ENCODE data around the gene CKM.
"Not testable (repeated sequence)": the region's sequence is repeated elsewhere in the genome, so short reads cannot be mapped to it uniquely, and the experiment has no call there.

The CKM gene

DNA sequence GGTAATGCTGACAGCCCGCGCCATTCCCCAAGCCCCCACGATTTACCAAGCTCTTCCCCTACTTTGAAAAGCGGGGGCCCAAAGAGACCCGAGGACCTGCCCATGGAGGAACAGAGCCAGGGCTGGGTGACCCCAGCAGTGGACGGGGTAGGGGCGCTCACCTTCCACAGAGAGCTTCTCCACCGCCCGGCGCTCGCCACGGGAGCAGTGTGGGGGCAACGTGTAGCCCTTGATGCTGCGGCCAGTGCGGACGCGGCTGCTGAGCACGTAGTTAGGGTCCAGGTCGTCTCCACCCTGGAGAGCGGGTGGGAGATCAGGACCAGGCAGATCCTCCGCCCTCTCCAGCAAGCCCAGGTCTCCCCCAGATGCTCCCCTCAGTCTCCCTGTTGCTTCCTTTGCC is 7.4 kb downstream of the CKM start:
- DNase-seq = no peak

DNA sequence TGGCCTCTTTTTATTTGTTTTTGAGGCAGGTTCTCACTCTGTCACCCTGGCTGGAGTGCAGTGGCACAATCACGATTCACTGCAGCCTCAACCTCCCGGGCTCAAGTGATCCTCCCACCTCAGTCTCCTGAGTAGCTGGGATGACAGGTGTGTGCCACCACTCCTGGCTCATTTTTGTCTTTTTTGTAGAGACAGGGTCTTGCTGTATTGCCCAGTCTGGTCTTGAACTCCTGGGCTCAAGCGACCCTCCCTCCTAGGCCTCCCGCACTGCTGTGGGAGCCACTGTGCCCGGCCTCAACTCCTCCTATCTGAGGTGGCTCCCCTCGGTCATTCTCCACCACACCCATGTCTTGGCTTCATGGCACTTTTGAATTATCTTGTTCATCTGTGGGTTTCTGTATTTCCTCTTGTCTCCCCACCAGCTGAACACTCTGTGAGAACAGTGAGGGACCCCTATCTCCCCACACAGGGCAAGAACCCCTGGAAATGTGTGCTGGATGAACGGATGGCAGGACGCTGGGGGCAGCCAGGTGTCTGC is 7.9 kb downstream of the CKM start:
- no peak for DNase-seq

DNA sequence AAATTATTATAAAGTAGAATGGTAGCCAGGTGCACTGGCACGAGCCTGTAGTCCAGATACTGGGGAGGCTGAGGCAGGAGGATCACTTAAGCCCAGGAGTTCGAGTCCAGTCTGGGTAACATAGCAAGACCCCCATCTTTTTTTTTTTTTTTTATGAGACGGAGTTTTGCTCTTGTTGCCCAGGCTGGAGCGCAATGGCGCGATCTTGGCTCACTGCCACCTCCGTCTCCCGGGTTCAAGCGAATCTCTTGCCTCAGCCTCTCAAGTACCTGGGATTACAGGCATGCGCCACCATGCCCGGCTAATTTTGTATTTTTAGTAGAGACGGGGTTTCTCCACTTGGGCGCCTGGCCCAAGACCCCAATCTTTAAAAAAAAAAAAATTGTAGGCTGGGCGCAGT is 10.4 kb downstream of the CKM start:
- not testable (repeated sequence) for DNase-seq

DNA sequence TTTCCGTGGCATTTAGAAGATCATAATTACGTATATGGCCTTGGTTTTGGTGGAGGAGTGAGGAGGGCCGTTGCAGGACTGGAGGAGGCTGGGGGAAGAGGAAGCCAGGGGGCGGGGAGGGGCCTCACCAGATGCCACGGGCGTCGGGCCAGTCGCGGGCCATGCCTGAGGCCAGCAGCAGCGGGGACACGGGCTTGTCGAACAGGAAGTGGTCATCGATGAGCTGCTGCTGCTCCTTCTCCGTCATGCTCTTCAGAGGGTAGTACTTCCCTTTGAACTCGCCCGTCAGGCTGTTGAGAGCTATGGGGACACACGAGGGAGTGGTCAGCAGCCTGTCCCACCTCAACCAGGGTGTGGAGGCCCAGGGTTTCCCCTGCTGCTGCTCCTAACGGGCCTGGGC is 11.1 kb downstream of the CKM start:
- peak in 1 of 2 donors; percentile 46 for DNase-seq

DNA sequence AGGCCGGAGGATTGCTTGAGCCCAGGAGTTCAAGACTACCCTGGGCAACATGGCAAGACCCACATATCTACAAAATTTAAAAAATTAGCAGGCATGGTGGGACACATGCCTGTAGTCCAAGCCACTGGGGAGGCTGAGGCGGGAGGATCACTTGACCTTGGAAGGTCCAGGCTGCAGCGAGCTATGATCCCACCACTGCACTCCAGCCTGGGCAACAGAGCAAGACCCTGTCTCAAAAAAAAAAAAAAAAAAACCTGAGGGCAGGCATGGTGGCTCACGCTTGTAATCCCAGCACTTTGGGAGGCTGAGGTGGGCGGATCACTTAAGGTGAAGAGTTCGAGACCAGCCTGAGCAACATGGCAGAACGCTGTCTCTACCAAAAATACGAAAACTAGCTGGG is 13.4 kb downstream of the CKM start:
- not testable (repeated sequence) for DNase-seq

DNA sequence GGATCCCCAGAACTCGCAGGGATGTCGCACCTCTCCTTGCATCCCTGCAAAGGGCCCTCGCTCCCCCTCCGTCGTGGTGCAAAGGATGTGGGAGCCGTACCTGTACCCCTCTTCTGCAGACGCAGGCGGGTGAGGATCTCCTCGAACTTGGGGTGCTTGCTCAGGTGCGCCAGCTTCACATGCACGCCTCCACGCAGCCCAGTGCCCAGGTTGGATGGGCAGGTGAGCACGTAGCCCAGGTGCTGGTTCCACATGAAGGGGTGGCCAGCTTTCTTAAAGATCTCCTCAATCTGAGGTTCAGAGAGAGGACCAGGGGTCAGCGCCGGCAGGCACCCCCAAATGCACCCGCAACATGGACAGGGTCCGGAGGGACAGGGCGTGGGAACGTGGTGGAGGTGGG is 15.3 kb downstream of the CKM start:
- DNase-seq = no peak

DNA sequence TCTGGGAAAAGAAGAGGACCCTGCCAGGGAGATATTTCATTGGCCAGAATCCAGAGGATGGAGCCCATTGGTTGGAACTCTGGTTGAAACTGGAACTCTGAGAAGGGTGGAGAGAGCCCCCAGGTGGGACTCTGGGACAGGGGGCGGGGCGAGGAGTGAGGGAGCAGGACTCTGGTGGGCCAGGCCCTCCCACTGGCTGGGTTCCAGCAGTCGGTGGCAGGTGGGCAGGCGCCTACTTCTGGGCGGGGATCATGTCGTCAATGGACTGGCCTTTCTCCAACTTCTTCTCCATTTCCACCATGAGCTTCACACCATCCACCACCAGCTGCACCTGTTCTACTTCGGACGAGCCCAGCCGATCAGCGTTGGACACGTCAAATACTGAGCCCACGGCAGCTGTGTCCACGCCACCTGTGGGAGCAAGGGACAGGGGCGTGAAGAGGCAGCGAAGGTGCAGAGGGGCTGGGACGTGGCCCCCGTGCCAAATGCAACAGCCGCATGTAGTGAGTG is 16.1 kb downstream of the CKM start:
- no peak for DNase-seq

DNA sequence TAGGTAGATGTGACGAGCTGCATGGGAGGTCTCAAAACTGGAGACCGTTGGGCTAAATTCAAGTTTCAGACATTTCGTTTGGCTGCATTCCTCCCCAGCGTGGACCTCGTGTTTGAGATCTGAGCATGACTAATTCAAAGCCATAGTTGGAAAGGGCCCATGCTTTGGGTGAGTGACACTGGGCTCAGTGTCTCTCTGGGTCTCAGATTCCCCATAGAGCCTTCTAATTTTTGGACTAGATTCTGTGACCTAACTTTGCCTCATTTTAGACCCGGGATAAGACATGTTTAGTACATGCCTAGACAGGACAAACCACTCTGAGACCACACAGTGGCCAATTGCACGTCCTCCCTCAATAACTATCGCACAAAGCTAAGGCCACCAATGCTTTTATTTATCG is 16.6 kb downstream of the CKM start:
- no peak for DNase-seq

DNA sequence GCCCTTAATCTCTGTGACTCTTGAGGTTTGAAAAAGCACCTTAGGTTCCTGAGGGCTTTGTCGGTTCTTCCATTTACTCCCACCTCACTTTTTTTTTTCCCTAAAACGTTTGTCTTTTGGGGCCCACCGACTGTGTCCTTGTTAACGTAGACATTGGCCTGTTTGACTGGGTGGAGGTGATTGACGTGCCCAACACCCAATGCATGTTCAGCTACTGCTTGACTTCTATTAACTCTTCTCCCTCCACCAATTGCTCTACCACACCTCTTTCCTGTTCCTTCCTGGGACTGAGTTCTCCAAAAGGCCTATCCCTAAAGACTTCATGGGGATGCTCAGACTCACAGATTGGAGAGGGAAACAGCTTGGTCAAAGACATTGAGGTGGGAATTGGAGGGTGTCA is 17.3 kb downstream of the CKM start:
- DNase-seq = no peak

DNA sequence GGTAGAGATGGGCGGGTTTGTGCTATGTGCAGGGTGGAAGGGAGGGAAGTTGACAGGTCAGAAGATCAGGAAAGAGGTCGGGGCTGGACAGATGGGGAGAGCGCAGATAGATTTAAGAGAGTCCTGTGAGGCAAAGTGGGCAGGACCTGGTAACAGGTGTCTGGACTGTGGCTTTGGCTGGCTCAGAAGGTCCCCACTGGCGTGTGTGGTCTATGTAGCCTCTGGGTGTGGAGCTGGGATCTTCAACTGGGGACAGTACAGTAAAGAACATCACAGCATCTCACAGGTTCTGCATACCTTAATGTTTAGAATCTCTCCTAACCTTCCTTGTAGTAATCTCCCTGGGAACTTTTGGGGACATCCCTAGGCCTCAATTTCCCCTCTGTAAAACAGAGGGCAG is 17.7 kb downstream of the CKM start:
- no peak for DNase-seq

DNA sequence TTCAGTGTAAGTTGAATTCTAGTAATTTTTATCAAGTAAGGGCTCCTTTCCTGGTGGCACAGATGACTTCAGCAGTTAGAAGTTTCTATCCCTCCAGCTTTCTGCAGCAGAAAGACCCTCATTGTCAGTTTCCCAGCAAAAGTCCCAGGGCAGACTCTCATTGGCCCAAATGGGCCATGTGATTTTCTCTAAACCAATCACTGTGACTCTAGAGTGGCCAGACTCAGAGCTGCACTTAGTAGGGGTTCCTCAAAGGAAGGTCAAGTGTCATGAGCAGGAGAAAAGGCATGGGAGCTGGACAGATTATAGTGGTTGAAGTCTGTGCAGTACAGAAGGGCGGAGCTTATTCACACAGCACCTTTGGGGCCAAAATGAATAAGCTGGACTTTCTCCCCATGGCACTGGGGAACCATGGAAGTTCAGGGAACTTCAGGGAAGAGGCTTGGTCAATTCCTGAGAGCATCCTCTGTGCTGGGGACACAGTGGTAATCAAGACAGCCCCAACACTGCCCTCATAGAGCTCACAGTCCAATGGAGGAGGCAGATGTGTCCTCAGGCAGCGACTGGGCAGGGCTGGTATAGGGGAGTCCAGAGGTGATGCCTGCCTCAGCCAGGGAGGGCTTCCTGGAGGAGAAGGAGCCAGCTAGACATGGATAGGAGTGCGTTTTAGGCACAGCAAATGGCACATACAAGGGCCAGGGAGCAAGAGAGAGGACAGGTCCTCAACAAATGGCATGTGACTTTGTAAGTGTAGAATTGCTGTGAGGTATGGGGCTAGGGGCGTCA is 18.3 kb downstream of the CKM start:
- no peak for DNase-seq

DNA sequence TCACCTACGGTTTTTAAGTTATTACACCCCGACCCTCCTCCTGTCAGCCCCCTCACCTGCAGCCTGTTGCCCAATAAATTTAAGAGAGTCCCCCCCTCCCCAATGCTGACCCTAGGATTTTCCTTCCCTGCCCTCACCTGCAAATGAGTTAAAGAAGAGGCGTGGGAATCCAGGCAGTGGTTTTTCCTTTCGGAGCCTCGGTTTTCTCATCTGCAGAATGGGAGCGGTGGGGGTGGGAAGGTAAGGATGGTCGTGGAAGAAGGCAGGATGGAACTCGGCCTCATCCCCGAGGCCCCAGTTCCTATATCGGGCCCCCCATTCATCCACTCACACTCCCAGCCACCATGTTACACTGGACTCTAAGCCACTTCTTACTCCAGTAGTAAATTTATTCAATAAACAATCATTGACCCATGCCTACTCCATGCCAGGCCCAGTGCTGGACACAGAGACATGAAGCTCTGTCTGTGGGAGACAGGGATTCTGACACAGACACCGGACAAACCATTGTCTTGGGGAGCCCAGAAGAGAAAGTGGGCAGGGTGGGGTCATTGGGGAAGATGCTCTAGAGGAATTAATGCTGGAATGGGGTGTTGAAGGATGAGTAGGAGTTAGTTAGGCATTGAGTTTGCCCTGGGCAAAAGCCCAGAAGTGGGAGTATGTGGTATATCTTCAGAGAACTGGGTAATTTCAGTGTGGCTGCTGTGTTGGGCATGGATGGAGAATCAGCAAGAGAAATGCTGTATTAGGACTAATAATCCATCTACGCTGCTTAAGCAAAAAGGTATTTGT is 19.2 kb downstream of the CKM start:
- DNase-seq = no peak

DNA sequence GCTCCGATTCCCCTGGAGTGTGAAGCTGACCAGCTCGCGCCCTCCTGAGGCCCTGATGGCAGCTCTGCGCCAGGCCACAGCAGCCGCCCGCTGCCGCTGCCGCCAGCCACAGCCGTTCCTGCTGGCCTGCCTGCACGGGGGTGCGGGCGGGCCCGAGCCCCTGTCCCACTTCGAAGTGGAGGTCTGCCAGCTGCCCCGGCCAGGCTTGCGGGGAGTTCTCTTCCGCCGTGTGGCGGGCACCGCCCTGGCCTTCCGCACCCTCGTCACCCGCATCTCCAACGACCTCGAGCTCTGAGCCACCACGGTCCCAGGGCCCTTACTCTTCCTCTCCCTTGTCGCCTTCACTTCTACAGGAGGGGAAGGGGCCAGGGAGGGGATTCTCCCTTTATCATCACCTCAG is 20.3 kb downstream of the CKM start:
- DNase-seq = no peak

DNA sequence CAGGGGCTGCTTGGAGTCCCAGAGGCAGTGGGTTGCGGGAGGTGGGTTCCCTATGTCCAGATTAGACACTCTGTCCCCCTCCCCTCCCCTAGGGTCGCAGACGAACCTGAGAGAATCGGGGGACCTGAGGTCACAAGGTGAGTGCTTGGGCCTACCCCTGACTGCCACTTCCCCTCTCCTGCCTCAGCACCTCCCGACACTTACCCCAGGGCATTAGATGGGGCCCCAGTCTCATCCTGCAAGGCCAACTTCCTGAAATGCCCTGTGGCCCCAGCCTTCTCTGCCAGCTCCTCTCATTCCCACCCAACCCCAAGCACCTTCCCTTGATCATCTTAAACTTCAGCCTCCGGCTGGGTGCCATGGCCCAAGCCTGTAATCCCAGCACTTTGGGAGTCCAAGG is 23.0 kb downstream of the CKM start:
- no peak for DNase-seq

DNA sequence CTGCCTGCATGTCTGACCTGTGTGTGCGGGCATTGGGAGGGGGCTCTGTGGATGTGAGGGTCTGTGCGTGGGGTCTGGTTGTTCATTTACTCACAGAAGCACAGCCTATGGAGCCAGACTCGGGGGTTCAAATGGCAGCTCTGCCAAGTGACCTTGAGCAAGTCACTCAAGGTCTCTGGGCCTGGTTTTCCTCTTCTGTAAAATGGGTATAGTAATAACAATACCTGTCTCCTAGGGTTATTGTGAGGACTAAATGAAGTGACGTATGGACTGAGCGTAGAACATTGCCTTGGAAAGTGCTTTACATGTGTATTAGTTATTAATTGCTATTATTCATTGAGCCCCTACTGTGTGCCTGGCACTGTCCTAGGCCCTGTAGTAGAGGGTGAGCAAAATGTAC is 24.4 kb downstream of the CKM start:
- DNase-seq = no peak

DNA sequence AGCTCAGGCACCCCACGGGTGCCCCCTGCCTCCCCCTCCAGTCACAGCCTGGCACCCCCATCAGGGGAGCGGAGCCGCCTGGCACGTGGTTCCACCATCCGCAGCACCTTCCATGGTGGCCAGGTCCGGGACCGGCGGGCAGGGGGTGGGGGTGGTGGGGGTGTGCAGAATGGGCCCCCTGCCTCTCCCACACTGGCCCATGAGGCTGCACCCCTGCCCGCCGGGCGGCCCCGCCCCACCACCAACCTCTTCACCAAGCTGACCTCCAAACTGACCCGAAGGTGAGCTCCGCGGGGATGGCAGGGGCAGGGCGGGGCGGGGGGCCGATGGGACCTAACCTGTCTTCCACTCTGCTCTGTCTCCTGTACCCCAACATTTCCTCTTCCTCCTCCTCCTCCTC is 25.0 kb downstream of the CKM start:
- DNase-seq = no peak

DNA sequence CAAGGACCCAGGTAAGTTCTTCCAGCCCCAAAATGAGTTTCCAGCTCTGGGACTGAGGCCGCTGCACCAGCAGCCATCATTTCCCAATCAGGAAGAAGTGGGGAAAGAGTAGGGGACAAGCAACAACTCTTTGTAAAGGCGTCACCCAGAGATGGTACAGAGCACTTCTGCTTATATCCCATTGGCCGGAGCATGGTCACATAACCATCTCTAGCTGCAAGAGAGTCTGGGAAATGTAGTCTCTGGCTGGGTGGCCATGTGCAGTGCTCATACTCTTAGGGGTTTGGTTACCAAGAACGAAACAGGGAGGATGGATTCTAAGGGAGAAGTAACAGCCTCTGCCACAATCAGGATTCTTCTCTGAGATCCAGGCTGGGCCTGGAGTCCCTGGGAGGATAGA is 26.3 kb downstream of the CKM start:
- peak in 1 of 2 donors; percentile 38 for DNase-seq

DNA sequence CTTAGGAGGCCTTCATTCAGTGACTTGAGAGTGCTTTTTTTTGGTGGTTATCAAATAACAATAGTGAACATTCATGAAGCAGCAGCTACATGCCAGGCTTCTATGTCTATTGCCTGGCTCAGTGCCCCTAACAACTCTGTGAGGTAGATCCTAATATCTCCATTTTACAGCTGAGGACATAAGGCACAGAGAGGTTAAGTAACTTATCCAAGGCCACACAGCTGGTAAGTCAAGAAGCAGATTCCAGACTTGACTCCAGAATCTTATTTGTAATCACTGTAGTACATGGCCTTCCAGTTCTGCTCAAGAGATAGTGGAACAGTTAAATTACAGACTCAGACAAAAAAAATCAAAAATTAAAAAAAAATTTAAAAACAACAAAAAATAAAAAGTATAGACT is 26.8 kb downstream of the CKM start:
- DNase-seq = no peak

DNA sequence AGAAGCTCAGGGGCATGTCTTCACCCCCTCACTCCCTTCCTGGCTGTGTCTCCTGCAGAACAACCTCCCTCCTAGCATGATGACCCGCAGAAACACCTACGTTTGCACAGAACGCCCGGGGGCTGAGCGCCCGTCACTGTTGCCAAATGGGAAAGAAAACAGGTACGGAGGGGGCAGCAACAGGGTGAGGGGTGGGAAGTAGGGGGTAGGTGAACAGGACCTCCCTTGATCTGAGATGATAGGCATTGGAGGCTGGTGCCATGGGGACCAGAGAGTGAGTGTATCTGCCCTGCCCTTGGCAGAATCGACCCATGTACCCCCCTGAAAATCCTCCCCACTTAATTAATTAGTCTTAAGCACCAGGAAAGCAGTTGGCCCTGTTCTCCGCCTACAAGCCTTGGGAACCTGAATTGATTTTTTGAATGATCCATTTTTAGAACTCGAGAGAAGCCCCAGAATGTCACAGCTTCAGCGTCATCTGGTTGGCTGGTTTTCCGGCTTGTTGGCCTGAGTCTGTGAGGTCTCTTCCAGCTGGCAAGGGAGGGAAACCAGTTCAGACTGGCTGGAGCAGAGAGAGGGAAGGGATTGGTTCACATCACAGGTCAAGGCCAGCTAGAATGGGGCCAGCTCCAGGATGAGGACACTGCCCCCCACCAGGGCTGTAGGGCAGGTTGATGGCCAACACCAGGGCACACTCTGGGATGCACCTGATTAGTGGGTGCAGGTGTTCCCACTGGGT is 28.2 kb downstream of the CKM start:
- no peak for DNase-seq

DNA sequence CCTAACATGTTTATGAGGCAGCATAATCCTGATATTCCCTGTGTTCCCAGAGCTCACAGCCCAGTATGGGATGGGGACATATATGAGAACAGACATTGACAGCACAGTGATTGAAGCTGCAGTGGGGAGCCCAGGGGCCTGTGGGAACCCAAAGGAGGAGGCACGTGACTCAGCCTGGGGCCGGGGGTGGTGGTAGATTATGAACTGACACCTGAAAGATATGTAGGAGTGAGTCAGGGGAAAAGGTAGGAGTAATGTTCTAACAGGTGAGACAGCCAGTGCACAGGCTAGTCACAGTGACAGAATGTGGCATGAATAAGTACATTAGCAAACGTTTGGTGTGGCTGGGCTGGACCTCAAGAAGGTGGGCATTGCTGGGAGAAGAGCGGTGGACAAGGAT is 29.0 kb downstream of the CKM start:
- DNase-seq = no peak

DNA sequence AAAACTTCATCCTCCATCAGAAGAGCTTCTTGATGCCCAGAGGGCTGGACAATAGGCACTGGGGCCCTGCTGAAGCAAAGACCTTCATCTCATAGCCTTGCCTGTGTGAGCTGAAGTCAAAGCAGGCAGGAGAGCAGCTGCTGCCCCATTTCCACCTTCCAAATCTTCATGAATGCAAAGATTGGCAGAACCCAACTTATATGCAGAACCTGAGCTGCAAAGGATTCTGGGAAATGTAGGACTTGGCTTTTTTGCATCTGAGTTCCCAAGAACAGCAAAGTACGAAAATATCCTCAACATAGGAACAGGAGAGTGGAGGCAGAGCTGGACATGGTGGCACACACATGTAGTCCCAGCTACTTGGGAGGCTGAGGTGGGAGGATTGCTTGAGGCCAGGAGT is 30.8 kb downstream of the CKM start:
- no peak for DNase-seq

DNA sequence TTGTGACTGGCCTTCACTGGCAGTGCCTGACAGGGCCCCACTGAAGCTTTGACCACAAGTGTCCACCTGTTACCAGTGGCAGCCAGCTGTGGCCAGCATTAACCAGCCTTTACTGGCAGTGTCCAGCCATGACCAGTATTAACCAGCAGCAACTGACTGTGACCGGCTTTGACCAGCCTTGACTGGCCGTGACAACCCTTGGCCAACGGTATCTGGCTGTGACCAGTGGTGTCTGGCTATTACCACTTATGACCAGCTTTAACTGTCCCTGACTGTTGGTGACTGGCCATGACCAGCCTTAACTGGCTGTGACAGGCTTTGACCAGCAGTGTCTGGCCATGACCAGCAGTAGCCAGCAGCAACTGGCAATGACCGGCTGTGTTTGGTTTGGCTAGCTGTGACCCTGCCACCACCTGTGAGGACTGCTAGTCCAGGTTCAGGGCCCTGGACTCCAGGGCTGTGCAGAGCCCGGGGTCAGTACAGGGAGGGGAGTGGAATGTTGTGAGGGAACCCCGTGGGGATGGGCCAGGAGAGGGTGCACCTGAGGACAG is 32.2 kb downstream of the CKM start:
- DNase-seq = no peak

DNA sequence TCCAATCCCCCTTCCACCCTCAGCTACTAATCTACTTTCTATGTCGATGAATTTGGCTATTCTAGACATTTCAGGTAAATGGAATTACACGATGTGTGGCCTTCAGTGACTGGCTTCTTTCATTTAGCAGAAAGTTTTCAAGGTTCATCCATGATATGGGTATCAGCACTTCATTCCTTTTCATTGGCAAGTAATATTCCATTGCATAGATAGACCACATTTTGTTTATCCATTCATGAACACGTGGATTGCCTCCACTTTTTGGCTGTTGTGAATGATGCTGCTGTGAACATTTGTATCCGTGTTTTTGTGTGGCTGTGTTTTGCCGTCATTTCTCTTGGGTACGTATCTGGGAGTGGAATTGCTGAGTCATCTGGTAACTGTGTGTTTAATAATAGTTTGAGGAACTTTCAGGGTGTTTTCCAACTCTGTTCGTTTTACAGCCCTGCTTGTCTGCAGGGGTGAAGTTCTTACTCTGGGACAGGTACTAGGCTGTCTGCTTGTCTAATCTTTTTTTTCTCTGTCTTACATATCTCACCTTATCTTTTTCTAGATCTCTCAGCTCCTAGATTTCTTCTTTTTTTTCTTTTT is 39.1 kb downstream of the CKM start:
- peak in 1 of 2 donors; percentile 9 for DNase-seq
